CD14-positive monocyte (primary cell): ENCODE results near the gene SYNE1. TPM values are rescaled to one million over a fixed set of nuclear protein-coding genes. Genes with fewer than 3 reads are reported as not detected.
"Not testable (repeated sequence)": the region's sequence is repeated elsewhere in the genome, so short reads cannot be mapped to it uniquely, and the experiment has no call there.

ENCODE experiments used
- DNase-seq, 3 donors: peaks; one replicate each; pipeline ENCODE4 v3.0.0-alpha.2; 2011 to 2022
- H2AFZ ChIP-seq: 2 replicates; pipeline ENCODE4 v1.6.0; 2012; ENCODE audit warnings: mild to moderate bottlenecking, low read depth, low read length, inconsistent platforms; ENCODE audit not compliant: insufficient read depth, poor library complexity, severe bottlenecking
- H3K27ac ChIP-seq, 2 donors: 1 replicate in 1 of 2; 2 replicates in 1 of 2; pipeline ENCODE4 v1.5.1; 2012 to 2013; ENCODE audit warnings: low read length in 2 of 2, control low read depth in 1 of 2, inconsistent platforms in 1 of 2, low read depth in 1 of 2, mild to moderate bottlenecking in 1 of 2
- H3K27me3 ChIP-seq, 2 donors: one replicate each; pipeline versions ENCODE4 v1.6.0 to v1.6.1; 2011 to 2013; ENCODE audit warnings: low read length in 2 of 2; ENCODE audit not compliant: control insufficient read depth in 2 of 2, insufficient read depth in 2 of 2
- H3K36me3 ChIP-seq, 2 donors: replicated peaks in 1 of 2; 1 replicate in 1 of 2; 2 replicates in 1 of 2; pipeline versions ENCODE4 v1.5.1 to v1.6.1; 2012 to 2013; ENCODE audit warnings: low read length in 2 of 2, control low read depth in 1 of 2, inconsistent platforms in 1 of 2, mild to moderate bottlenecking in 1 of 2; ENCODE audit not compliant: insufficient read depth in 2 of 2, control insufficient read depth in 1 of 2
- H3K4me1 ChIP-seq, 2 donors: 1 replicate in 1 of 2; 2 replicates in 1 of 2; pipeline versions ENCODE4 v1.5.1 to v1.6.1; 2012 to 2013; ENCODE audit warnings: low read length in 2 of 2, control low read depth in 1 of 2, inconsistent platforms in 1 of 2, mild to moderate bottlenecking in 1 of 2, moderate library complexity in 1 of 2; ENCODE audit not compliant: insufficient read depth in 2 of 2, control insufficient read depth in 1 of 2
- H3K4me2 ChIP-seq: replicated peaks from 2 replicates; pipeline ENCODE3; 2012; ENCODE audit warnings: low read length, moderate library complexity, mild to moderate bottlenecking; ENCODE audit not compliant: poor library complexity, severe bottlenecking; ENCODE audit errors: extremely low read depth
- H3K4me3 ChIP-seq, 3 experiments: fragments of 200-600 bp in 1 of 3; sonication (generic) in 1 of 3; replicated peaks in 1 of 3; 1 replicate in 2 of 3; 2 replicates in 1 of 3; pipeline ENCODE4 v1.5.1; 2011 to 2013; ENCODE audit warnings: low read length in 3 of 3, mild to moderate bottlenecking in 3 of 3, control low read depth in 2 of 3, low read depth in 2 of 3, inconsistent platforms in 1 of 3, moderate library complexity in 1 of 3
- H3K79me2 ChIP-seq: 2 replicates; pipeline ENCODE4 v1.6.0; 2012; ENCODE audit warnings: mild to moderate bottlenecking, control low read depth, inconsistent platforms, low read length, moderate library complexity; ENCODE audit not compliant: insufficient read depth
- H3K9ac ChIP-seq: 2 replicates; pipeline ENCODE4 v1.6.0; 2017; ENCODE audit warnings: low read length, mild to moderate bottlenecking; ENCODE audit not compliant: insufficient read depth, poor library complexity, severe bottlenecking
- H3K9me3 ChIP-seq, 2 donors: replicated peaks in 1 of 2; 1 replicate in 1 of 2; 2 replicates in 1 of 2; pipeline versions ENCODE4 v1.5.1 to v1.6.1; 2012 to 2013; ENCODE audit warnings: low read length in 2 of 2, control low read depth in 1 of 2; ENCODE audit not compliant: control insufficient read depth in 1 of 2, insufficient read depth in 1 of 2
- H4K20me1 ChIP-seq: 2 replicates; pipeline ENCODE4 v1.6.0; 2012; ENCODE audit warnings: mild to moderate bottlenecking, low read length, control low read depth, moderate library complexity; ENCODE audit not compliant: insufficient read depth
- H3K27ac Mint-ChIP-seq, 7 donors: one replicate each; pipeline ENCODE4 v1.8.0; 2020; ENCODE audit warnings: mild to moderate bottlenecking in 7 of 7, mixed read lengths in 7 of 7, moderate library complexity in 6 of 7, inconsistent platforms in 2 of 7
- H3K27me3 Mint-ChIP-seq, 3 donors: one replicate each; pipeline ENCODE4 v1.8.0; 2021 to 2022; ENCODE audit warnings: low read depth in 3 of 3, mild to moderate bottlenecking in 3 of 3, mixed read lengths in 3 of 3, moderate library complexity in 3 of 3, inconsistent platforms in 1 of 3
- H3K36me3 Mint-ChIP-seq, 2 donors: one replicate each; pipeline ENCODE4 v1.8.0; 2020; ENCODE audit warnings: mixed read lengths in 2 of 2, inconsistent platforms in 1 of 2, mild to moderate bottlenecking in 1 of 2
- H3K4me1 Mint-ChIP-seq: one replicate; pipeline ENCODE4 v1.8.0; 2020; ENCODE audit warnings: mild to moderate bottlenecking, mixed read lengths
- H3K4me3 Mint-ChIP-seq, 2 donors: one replicate each; pipeline ENCODE4 v1.8.0; 2020; ENCODE audit warnings: mild to moderate bottlenecking in 2 of 2, mixed read lengths in 2 of 2, moderate library complexity in 1 of 2
- H3K9me3 Mint-ChIP-seq, 7 donors: one replicate each; pipeline ENCODE4 v1.8.0; 2020 to 2022; ENCODE audit warnings: mixed read lengths in 7 of 7, mild to moderate bottlenecking in 6 of 7, moderate library complexity in 6 of 7, inconsistent platforms in 2 of 7
- WGBS: methylation state at CpG from one replicate; pipeline ENCODE4 v1.1.5; 2013; ENCODE audit warnings: missing lambda C conversion rate; ENCODE audit not compliant: insufficient coverage; 5-methylcytosine and 5-hydroxymethylcytosine counted together
- intact Hi-C, 2 donors: fragments of 100-400 bp; cut with micrococcal nuclease; formaldehyde crosslinking; loops; one replicate each; pipeline versions ENCODE4 v1.15.0 to v1.15.1; 2023
- polyA plus RNA-seq, 3 donors: library from polyadenylated mRNA; depleted of rRNA in 1 of 3; unstranded in 2 of 3; stranded (reverse) in 1 of 3; fragments of 300-500 nt in 2 of 3; fragments of >200 nt in 1 of 3; fragmentation: Illumina TruSeq in 2 of 3; gene quantifications; 1 replicate in 2 of 3; 2 replicates in 1 of 3; pipeline ENCODE4 v1.2.3, GENCODE V29; 2012 to 2021
- TF ChIP-seq, protein P1 (sequence below): fragments of 200-600 bp; IDR thresholded peaks from one replicate; pipeline ENCODE4 v1.8.0; 2022; ENCODE audit warnings: antibody characterized with exemption, mild to moderate bottlenecking

Gene SYNE1
- polyA plus RNA-seq, 3 donors: 3.7 to 24.5 (median 8.1) TPM

DNA sequence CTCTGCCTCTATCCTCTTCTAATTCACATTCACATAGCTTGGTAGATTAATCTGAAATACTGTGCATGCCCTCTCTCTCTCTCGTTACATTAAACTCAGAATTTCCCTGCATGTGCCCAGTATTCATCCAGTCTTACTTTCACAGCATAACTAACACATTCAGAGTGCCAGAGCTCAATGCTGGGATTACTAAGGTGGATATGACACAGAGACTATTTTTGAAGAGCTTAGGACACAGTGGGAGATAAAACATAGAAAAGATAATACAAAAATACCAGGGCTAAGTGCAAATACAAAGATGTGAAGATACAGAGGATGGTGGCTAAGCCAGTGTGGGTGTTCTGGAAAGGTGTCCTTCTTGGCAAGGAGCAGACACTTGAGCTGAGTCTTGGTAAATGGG is 6.3 kb downstream of the SYNE1 start:
- no peak overlapping the region for H3K27ac ChIP-seq
- no peak for DNase-seq
- Mint-ChIP-seq H3K27me3 (peaks cover 4 to 5% (median 5%) of the 10 kb centered on the region in 3 donors), H3K27ac (peak overlapping the region in 2 of 7 donors; percentile 0 to 6), H3K4me1 (peaks cover 45% of the 10 kb centered on the region), H3K9me3 (peaks cover 0 to 2% (median 0%) of the 10 kb centered on the region in 7 donors), H3K4me3 (no peak overlapping the region), H3K36me3 (peaks cover 20 to 26% of the 10 kb centered on the region in 2 donors)
- peaks cover 31 to 46% of the 10 kb centered on the region in 2 donors for H3K4me1 ChIP-seq
- WGBS: no CpG with 5 or more reads among the region's 1 CpG
- no peak overlapping the region for H3K4me2 ChIP-seq
- H3K27me3 ChIP-seq: peaks cover 0 to 4% of the 10 kb centered on the region in 2 donors
- peaks cover 10% of the 10 kb centered on the region for H3K79me2 ChIP-seq
- H3K36me3 ChIP-seq: peaks cover 0 to 14% of the 10 kb centered on the region in 2 donors
- no peaks in the 10 kb centered on the region for H3K9me3 ChIP-seq
- no peaks in the 10 kb centered on the region for H4K20me1 ChIP-seq
- TF ChIP-seq, protein P1, sequence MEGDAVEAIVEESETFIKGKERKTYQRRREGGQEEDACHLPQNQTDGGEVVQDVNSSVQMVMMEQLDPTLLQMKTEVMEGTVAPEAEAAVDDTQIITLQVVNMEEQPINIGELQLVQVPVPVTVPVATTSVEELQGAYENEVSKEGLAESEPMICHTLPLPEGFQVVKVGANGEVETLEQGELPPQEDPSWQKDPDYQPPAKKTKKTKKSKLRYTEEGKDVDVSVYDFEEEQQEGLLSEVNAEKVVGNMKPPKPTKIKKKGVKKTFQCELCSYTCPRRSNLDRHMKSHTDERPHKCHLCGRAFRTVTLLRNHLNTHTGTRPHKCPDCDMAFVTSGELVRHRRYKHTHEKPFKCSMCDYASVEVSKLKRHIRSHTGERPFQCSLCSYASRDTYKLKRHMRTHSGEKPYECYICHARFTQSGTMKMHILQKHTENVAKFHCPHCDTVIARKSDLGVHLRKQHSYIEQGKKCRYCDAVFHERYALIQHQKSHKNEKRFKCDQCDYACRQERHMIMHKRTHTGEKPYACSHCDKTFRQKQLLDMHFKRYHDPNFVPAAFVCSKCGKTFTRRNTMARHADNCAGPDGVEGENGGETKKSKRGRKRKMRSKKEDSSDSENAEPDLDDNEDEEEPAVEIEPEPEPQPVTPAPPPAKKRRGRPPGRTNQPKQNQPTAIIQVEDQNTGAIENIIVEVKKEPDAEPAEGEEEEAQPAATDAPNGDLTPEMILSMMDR: no peak
- no peak overlapping the region for H3K4me3 ChIP-seq
- H2AFZ ChIP-seq: no peak overlapping the region
- no peak overlapping the region for H3K9ac ChIP-seq
- intact Hi-C loops: loop anchor here in 1 of 2 donors (10.0 kb wide), 1 partner anchor 76 kb away; no protein-coding TSS in a partner anchor

DNA sequence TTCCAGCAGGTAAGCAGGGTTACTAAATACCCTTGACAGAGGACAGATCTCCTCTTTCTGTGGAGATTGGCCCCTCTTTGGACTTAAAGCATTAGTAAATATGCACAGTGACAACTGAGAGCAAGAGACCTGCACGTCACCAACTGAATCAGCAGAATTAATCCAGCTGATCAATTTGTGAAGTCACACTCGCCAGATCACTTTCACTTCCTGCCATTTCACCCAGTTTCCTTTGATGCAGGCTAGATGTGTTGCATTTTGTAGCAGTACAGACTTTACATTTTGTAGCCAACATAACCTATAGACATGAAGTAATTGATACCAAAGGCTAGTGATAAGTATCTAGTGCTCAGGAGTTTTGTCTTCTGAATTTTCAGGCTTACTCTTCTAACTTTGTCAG is 11.9 kb downstream of the SYNE1 start:
- 0% methylated on average over 1 of the region's 2 CpGs for WGBS
- H3K4me1 Mint-ChIP-seq: peaks cover 8% of the 10 kb centered on the region
- Histone ChIP-seq H3K9me3 (no peaks in the 10 kb centered on the region), H3K9ac (no peak overlapping the region), H3K4me1 (peaks cover 3 to 8% of the 10 kb centered on the region in 2 donors), H3K79me2 (no peaks in the 10 kb centered on the region), H2AFZ (no peak overlapping the region), H3K4me2 (no peak overlapping the region), H3K36me3 (peaks cover 0 to 14% of the 10 kb centered on the region in 2 donors), H3K27me3 (no peaks in the 10 kb centered on the region), H3K27ac (no peak overlapping the region), H3K4me3 (no peak overlapping the region), H4K20me1 (no peaks in the 10 kb centered on the region)
- peak in 1 of 3 donors; percentile 19 for DNase-seq
- H3K4me3 Mint-ChIP-seq: no peak overlapping the region
- H3K27ac Mint-ChIP-seq: no peak overlapping the region
- H3K36me3 Mint-ChIP-seq: peaks cover 19 to 22% of the 10 kb centered on the region in 2 donors
- intact Hi-C loops: no loop called here
- TF ChIP-seq, protein P1: no peak
- peaks cover 0 to 2% (median 1%) of the 10 kb centered on the region in 7 donors for H3K9me3 Mint-ChIP-seq
- H3K27me3 Mint-ChIP-seq: peaks cover 0 to 2% (median 0%) of the 10 kb centered on the region in 3 donors

DNA sequence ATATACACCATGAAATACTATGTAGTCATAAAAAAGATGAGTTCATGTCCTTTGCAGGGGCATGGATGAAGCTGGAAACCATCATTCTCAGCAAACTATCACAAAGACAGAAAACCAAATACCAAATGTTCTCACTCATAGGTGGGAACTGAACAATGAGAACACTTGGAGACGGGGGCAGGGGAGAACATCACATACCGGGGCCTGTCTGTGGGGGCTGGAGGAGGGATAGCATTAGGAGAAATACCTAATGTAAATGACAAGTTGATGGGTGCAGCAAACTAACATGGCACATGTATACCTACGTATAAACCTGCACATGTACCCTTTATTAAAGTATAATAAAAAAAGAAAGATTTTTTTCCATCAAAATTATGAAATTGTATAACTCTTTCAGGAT is 22.4 kb downstream of the SYNE1 start:
- H3K79me2 ChIP-seq, H3K4me2 ChIP-seq, H3K27me3 Mint-ChIP-seq, H3K4me1 Mint-ChIP-seq, intact Hi-C loops, H2AFZ ChIP-seq, H3K9me3 ChIP-seq, H3K36me3 Mint-ChIP-seq, H3K27ac ChIP-seq, H3K27me3 ChIP-seq, H3K4me1 ChIP-seq, H3K36me3 ChIP-seq, H3K9me3 Mint-ChIP-seq, H4K20me1 ChIP-seq, H3K4me3 ChIP-seq, H3K9ac ChIP-seq, DNase-seq, H3K4me3 Mint-ChIP-seq: not testable (repeated sequence)
- peak overlapping the region in 1 of 7 donors; percentile 15 for H3K27ac Mint-ChIP-seq
- 92% methylated on average over 2 of the region's 3 CpGs for WGBS
